BE2C (cell line): ENCODE measurements around the gene ALAS1.

Experiments
- DNase-seq: peaks from one replicate; pipeline ENCODE4 v3.0.0-alpha.2; 2020
- H3K27me3 ChIP-seq: fragments of 250-450 bp; sonication (Bioruptor Pico); 2 replicates; pipeline ENCODE4 v1.5.1; 2020; ENCODE audit warnings: mild to moderate bottlenecking
- H3K36me3 ChIP-seq: fragments of 250-450 bp; sonication (Bioruptor Pico); 2 replicates; pipeline ENCODE4 v1.5.1; 2020; ENCODE audit warnings: mild to moderate bottlenecking
- H3K4me1 ChIP-seq: fragments of 250-450 bp; sonication (Bioruptor Pico); 2 replicates; pipeline ENCODE4 v1.5.1; 2020
- H3K4me3 ChIP-seq: 2 replicates; pipeline ENCODE4 v1.5.1; 2011; ENCODE audit warnings: low read depth, low read length
- H3K9me3 ChIP-seq: fragments of 250-450 bp; sonication (Bioruptor Pico); 2 replicates; pipeline ENCODE4 v1.5.1; 2020
- CTCF ChIP-seq: IDR thresholded peaks from 2 replicates; pipeline ENCODE4 v1.5.1; 2012; ENCODE audit warnings: mild to moderate bottlenecking, low read depth, low read length

The ALAS1 gene

GRCh38 chr3:52228266-52228665 lies 30.3 kb downstream of the ALAS1 start:
- no peak for TF ChIP-seq CTCF
- no peaks in the 10 kb centered on the region for H3K4me1 ChIP-seq
- H3K4me3 ChIP-seq = no peak overlapping the region
- H3K36me3 ChIP-seq = peaks cover 9% of the 10 kb centered on the region
- H3K9me3 ChIP-seq = no peaks in the 10 kb centered on the region
- no peaks in the 10 kb centered on the region for H3K27me3 ChIP-seq
- DNase-seq = no peak

GRCh38 chr3:52228751-52229291 lies 30.9 kb downstream of the ALAS1 start:
- Histone ChIP-seq H3K9me3 (no peaks in the 10 kb centered on the region), H3K27me3 (no peaks in the 10 kb centered on the region), H3K36me3 (peaks cover 9% of the 10 kb centered on the region), H3K4me3 (no peak overlapping the region), H3K4me1 (no peaks in the 10 kb centered on the region)
- DNase-seq = no peak
- no peak for TF ChIP-seq CTCF

- H3K4me1 ChIP-seq = no peaks in the 10 kb centered on the region
- no peaks in the 10 kb centered on the region for H3K27me3 ChIP-seq
- DNase-seq = no peak
- H3K4me3 ChIP-seq = no peak overlapping the region
- no peaks in the 10 kb centered on the region for H3K9me3 ChIP-seq
- peaks cover 9% of the 10 kb centered on the region for H3K36me3 ChIP-seq
- TF ChIP-seq CTCF = no peak
Observed at GRCh38 chr3:52229656-52230055, 31.7 kb downstream of the ALAS1 start.

GRCh38 chr3:52230461-52230860 lies 32.5 kb downstream of the ALAS1 start:
- no peak overlapping the region for H3K4me3 ChIP-seq
- no peak for DNase-seq
- no peaks in the 10 kb centered on the region for H3K4me1 ChIP-seq
- H3K36me3 ChIP-seq = peaks cover 9% of the 10 kb centered on the region
- no peaks in the 10 kb centered on the region for H3K9me3 ChIP-seq
- no peaks in the 10 kb centered on the region for H3K27me3 ChIP-seq
- TF ChIP-seq CTCF = no peak

- Histone ChIP-seq H3K4me3 (no peak overlapping the region), H3K9me3 (no peaks in the 10 kb centered on the region), H3K4me1 (no peaks in the 10 kb centered on the region), H3K36me3 (peaks cover 9% of the 10 kb centered on the region), H3K27me3 (no peaks in the 10 kb centered on the region)
- no peak for TF ChIP-seq CTCF
- no peak for DNase-seq
Observed at GRCh38 chr3:52230889-52231499, 33.0 kb downstream of the ALAS1 start.

GRCh38 chr3:52231502-52232278 lies 33.7 kb downstream of the ALAS1 start:
- no peaks in the 10 kb centered on the region for H3K4me1 ChIP-seq
- peak; percentile 82 for DNase-seq
- H3K9me3 ChIP-seq = no peaks in the 10 kb centered on the region
- TF ChIP-seq CTCF = peak; percentile 69
- peaks cover 9% of the 10 kb centered on the region for H3K36me3 ChIP-seq
- no peak overlapping the region for H3K4me3 ChIP-seq
- no peaks in the 10 kb centered on the region for H3K27me3 ChIP-seq
